Loucy (cell line): ENCODE data around the gene SIL1.

ENCODE experiments used
- CTCF ChIP-seq: fragments of 200-600 bp; sonication (generic); conservative IDR thresholded peaks from 2 replicates; pipeline ENCODE4 v1.5.1; 2014; ENCODE audit warnings: mild to moderate bottlenecking, antibody characterized with exemption, low read length
- EZH2phosphoT487 ChIP-seq: fragments of 200-600 bp; IDR thresholded peaks from 2 replicates; pipeline ENCODE4 v1.6.1; 2018; ENCODE audit warnings: antibody characterized with exemption, mild to moderate bottlenecking, moderate library complexity, borderline replicate concordance

GRCh38 chr5:138979684-138980280 lies 218.4 kb downstream of the SIL1 start:
- TF ChIP-seq CTCF: peak; percentile 46
- no peak for TF ChIP-seq EZH2phosphoT487
